Activated T-helper 1 cell treated with anti-CD3 and anti-CD28 coated beads, Interleukin-2, amount 50 U/mL, for 16 hours (primary cell): ENCODE results near the gene HERPUD1.
"Not testable (repeated sequence)": the region's sequence is repeated elsewhere in the genome, so short reads cannot be mapped to it uniquely, and the experiment has no call there.

Experiments used
- DNase-seq, 2 donors: peaks; one replicate each; pipeline ENCODE4 v3.0.0-alpha.2; 2020; ENCODE audit warnings: low read depth in 1 of 2, low spot score in 1 of 2

The HERPUD1 gene

DNA sequence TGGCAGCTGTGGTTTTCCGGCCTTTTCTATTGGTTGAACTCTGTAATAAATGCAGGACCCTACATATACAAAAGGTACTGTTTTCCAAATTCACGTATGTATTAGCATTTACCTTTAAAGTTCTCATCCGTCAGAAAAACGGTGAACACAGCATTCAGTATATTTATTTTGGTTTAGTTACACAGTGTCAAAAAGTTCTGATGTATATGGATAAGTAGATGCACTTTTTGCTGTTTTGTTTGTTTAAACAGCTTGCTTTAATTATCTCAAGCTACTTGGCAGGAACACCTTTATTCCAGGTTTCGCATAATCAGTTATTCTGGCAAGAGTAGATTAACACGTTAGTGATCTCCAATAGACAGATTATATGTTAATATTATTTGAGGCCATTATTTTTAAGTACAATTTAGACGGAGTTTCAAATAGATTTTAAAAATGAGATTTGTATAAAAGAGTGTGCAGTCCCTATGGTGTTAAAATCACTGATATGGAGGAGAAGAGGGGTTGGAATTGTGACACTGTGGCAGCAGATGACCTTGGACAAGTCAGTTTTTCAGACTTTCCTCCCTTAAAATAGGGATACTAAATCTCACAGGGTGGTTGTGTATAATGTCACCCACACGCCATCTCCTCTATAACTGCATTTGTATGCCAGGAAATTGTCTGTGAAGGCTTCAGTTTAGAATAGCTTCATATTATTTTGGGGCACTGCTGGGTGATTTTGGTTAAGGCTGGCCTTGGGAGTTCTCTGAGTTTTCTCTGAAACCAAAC is 2.1 kb downstream of the HERPUD1 start:
- DNase-seq = no peak

GRCh38 chr16:56934599-56935145 is 2.7 kb downstream of the HERPUD1 start:
- not testable (repeated sequence) for DNase-seq

DNA sequence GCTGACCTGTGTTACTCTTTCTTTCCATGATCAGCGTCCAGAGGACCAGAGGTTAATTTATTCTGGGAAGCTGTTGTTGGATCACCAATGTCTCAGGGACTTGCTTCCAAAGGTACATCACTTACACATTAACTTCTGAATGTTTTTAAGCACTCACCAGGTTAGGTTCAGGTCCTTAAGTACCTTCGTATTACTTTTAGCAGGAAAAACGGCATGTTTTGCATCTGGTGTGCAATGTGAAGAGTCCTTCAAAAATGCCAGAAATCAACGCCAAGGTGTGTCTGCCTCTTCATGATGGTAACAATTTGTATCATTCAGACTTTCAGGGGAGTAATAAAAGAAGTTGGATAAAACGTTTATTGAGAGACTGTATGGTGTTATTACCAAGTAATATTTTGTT is 3.3 kb downstream of the HERPUD1 start:
- DNase-seq = no peak

DNA sequence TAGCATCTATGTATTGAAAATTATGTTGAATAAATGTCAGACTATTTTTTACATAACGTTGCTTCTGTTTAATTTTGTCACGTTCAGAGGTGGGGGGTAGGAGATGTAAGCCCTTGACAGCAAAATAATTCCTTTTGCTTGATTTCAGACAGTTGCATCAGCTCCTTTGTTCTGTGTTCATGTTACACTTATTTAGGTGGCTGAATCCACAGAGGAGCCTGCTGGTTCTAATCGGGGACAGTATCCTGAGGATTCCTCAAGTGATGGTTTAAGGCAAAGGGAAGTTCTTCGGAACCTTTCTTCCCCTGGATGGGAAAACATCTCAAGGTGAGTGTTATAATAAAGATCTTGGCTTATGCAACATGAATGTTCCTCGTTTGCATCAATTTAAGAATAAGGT is 4.5 kb downstream of the HERPUD1 start:
- no peak for DNase-seq

GRCh38 chr16:56936950-56937349 is 5.0 kb downstream of the HERPUD1 start:
- no peak for DNase-seq

DNA sequence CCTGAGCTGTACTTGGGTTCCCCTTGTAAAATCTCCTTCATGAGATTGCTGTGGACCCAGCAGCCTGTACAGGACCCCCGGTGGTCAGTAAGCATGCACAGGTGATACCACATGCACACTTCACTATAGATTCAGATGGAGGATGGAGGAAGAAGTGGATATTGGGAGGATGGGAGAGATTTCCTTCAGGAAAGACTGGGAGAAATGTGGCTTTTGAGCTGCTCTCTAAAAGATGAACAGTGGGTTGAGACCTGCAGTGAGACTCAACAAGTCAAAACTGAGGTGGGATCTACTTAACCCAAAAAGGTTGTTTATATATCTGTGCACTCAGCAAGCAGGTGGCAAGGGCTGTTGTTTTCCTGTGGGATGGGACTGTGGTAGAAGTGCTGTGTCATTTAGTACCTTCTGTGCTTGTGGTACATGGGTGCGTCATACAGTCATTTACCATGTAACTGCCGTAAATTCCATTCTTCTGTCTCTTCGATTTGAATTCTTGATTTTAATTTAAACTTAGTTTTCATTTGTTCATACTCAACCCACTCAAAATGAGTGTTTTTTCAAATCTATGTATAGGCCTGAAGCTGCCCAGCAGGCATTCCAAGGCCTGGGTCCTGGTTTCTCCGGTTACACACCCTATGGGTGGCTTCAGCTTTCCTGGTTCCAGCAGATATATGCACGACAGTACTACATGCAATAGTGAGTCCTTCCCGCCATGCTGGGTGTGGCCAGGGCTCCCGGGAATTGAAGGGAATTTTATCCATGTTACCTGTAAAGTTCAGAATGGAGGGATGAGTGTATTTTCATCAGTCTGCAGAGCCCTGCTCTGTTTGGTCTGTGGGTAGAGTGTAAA is 6.9 kb downstream of the HERPUD1 start:
- DNase-seq = no peak

DNA sequence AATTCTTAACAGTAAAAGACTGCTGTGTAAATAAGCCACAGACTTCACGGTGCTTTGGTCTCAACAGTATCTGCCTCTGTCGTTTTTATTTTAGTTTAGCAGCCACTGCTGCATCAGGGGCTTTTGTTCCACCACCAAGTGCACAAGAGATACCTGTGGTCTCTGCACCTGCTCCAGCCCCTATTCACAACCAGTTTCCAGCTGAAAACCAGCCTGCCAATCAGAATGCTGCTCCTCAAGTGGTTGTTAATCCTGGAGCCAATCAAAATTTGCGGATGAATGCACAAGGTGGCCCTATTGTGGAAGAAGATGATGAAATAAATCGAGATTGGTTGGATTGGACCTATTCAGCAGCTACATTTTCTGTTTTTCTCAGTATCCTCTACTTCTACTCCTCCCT is 7.9 kb downstream of the HERPUD1 start:
- no peak for DNase-seq

- no peak for DNase-seq
Observed at GRCh38 chr16:56941092-56941491, 9.2 kb downstream of the HERPUD1 start.

DNA sequence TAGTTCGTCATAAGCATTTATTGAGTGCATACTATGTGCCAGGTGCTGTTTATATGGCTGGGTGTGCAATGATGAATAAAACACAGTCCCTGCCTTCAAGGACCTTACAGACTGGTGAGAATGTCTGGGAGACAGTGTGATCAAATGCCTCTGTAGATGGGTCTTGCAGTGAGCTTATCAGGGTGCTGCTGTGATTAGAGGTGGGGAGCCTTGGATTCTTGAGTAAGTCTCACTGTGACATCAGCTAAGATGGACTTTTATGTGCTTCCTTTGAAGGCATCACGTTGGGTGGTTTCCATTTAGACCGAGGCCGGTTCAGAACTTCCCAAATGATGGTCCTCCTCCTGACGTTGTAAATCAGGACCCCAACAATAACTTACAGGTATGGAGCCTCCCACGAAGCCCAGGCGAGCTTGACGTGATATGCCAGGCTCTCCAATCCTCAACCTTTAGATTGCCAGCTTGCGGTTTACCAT is 10.0 kb downstream of the HERPUD1 start:
- no peak for DNase-seq

DNA sequence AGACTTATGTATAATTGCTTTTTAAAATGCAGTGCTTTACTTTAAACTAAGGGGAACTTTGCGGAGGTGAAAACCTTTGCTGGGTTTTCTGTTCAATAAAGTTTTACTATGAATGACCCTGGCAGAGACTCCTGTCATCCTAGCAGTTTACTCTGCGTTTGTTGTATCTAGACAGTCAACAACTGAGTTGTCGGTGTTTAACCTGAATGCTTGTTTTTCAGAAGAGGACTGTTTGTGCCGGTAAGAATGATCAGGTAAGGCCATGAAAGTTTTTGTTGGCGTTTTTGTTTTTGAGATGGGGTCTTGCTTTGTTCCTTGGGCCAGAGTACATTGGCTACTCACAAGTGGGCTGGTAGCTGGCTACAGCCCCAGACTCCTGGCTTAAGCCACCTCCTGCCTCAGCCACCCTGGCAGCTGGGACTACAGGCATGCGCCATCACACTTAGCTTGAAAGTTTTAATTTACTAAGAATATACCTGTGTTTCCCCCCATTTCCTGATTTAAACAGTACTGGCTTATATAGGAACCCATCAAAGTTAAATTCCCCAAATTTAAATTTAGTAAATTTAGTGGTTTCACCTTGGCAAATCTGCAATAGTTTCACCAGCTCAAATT is 11.9 kb downstream of the HERPUD1 start:
- DNase-seq = no peak

DNA sequence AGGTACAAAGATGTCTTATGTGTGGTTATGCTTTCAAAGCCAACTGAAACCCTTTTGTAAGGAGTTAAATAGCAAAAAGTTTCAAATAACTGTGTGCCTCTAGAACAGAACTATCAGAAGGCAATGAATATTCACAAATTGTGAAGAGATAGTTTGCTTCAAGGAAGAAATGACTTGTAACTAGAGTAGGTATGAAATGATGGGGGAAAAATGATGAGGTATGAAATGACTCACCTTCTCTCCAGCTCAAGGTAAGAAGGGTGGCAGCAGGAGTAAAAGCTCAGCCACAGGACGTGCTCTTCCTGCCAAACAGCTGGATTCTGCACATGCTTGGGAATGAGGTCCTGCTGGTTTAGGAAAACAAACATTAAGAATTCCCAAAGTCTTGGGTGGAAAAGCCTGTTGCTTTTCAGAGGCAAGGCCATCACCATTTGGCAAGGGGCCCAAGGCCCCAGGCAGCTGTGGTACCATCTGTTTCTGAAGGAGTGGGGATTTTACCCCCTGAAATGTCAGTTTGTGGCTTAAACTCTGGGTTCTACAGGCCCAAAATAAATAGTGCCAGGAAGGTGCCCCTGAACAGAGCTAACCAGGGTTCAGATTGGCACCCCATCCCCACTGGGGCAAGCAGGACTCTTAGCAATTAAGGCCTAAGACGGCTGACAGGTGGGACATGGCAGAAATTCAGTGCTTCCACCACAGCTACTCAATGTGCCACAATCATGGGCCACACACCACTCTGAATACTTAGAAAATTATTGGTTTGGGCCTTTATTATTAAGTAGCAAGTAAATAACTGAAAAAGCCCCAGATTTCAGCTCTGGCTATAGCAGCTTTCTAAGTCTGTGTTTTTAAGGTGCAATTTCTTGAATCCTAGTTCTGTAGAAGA is 13.3 kb downstream of the HERPUD1 start:
- no peak for DNase-seq

- no peak for DNase-seq
Observed at GRCh38 chr16:56945847-56946527, 14.0 kb downstream of the HERPUD1 start.

GRCh38 chr16:56946767-56947603 is 15.0 kb downstream of the HERPUD1 start:
- DNase-seq = no peak

GRCh38 chr16:56947604-56947995 is 15.7 kb downstream of the HERPUD1 start:
- no peak for DNase-seq

GRCh38 chr16:56948234-56948633 is 16.3 kb downstream of the HERPUD1 start:
- no peak for DNase-seq

- DNase-seq = no peak
Observed at GRCh38 chr16:56950051-56950450, 18.1 kb downstream of the HERPUD1 start.

DNA sequence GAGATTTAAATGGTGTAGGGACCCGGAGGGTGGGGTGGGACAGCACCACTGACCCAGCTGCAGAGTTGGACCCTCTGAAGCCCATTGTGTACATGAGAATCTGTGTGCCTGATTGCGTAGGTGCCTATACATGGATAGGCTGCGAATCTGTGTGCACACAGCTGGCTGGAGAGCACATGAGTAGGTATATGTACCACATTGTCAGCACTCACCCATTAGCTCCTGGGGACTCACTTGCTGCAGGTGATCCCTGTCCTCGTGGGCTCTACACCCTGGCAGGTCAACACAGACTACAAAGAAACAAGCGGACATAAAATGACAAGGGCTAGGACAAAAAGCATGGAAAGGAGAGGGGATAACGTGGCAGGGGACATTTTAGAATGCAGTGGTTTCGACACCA is 18.5 kb downstream of the HERPUD1 start:
- no peak for DNase-seq

GRCh38 chr16:56950881-56951771 is 19.2 kb downstream of the HERPUD1 start:
- DNase-seq = peak in 1 of 2 donors; percentile 30
